ENCODE measurements around the gene PAX4. TPM values are rescaled to one million over a fixed set of nuclear protein-coding genes. Genes with fewer than 3 reads are reported as not detected.

Gene PAX4
- total and polyA plus RNA-seq, 9 of the 15 experiments (the other 6 are each of a cell fraction or from before 2014, with no cell fraction given), result not detected

DNA sequence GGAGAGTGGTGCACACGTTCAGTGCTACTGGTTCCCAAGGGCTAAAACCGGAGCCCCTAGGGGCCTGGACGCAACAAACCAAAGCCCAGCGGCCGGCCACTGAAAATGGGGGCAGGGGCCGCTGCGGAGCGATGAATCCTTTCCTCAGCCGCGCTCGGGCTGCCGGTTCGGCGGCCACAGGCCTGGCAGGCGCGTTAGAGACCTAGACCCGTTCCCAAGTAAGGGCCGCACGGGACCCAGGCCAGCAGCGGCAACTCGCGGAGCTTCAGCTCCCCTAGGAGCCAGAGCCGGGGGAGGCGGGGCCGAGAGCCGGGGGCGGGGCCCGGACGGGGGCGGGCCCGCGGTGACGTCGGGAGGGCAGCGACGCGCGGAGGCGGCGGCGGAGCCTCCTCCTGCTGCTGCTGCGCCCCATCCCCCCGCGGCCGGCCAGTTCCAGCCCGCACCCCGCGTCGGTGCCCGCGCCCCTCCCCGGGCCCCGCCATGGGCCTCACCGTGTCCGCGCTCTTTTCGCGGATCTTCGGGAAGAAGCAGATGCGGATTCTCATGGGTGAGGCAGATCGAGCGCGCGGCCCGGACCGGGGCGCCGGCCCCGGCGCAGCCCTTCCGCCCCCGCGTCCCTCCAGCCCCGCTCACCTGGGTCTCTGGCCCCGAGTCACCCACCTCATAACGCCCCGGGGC is 29.8 kb downstream of the PAX4 start, which contains the start of gene ARF5 (continued):
- TF ChIP-seq, protein P1, sequence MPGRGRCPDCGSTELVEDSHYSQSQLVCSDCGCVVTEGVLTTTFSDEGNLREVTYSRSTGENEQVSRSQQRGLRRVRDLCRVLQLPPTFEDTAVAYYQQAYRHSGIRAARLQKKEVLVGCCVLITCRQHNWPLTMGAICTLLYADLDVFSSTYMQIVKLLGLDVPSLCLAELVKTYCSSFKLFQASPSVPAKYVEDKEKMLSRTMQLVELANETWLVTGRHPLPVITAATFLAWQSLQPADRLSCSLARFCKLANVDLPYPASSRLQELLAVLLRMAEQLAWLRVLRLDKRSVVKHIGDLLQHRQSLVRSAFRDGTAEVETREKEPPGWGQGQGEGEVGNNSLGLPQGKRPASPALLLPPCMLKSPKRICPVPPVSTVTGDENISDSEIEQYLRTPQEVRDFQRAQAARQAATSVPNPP (IDR thresholded peaks at IDR 0.05; ENCODE audit: borderline replicate concordance, insufficient read depth, insufficient read length), result no peak
- TF ChIP-seq NONO (IDR thresholded peaks at IDR 0.05; ENCODE audit: low read depth in 2 of 2, low read length in 1 of 2), result peak in 1 of 2 experiments; percentile 55; a peak in 1 of 4 replicates
- TF ChIP-seq HCFC1 (IDR thresholded peaks at IDR 0.05; ENCODE audit: low read depth, low read length), result peak; percentile 64
- TF ChIP-seq SAFB (IDR thresholded peaks at IDR 0.05; ENCODE audit: borderline replicate concordance, low read depth, low read length), result 0 out of 2 replicates have a peak, but pooled peaks have one; percentile 20
- TF ChIP-seq, protein P2, sequence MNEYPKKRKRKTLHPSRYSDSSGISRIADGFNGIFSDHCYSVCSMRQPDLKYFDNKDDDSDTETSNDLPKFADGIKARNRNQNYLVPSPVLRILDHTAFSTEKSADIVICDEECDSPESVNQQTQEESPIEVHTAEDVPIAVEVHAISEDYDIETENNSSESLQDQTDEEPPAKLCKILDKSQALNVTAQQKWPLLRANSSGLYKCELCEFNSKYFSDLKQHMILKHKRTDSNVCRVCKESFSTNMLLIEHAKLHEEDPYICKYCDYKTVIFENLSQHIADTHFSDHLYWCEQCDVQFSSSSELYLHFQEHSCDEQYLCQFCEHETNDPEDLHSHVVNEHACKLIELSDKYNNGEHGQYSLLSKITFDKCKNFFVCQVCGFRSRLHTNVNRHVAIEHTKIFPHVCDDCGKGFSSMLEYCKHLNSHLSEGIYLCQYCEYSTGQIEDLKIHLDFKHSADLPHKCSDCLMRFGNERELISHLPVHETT (CRISPR knock-in tag; conservative IDR thresholded peaks at IDR 0.05 in 1 of 2, IDR thresholded peaks at IDR 0.05 in 1 of 2), result no peak
- TF ChIP-seq, protein P3, sequence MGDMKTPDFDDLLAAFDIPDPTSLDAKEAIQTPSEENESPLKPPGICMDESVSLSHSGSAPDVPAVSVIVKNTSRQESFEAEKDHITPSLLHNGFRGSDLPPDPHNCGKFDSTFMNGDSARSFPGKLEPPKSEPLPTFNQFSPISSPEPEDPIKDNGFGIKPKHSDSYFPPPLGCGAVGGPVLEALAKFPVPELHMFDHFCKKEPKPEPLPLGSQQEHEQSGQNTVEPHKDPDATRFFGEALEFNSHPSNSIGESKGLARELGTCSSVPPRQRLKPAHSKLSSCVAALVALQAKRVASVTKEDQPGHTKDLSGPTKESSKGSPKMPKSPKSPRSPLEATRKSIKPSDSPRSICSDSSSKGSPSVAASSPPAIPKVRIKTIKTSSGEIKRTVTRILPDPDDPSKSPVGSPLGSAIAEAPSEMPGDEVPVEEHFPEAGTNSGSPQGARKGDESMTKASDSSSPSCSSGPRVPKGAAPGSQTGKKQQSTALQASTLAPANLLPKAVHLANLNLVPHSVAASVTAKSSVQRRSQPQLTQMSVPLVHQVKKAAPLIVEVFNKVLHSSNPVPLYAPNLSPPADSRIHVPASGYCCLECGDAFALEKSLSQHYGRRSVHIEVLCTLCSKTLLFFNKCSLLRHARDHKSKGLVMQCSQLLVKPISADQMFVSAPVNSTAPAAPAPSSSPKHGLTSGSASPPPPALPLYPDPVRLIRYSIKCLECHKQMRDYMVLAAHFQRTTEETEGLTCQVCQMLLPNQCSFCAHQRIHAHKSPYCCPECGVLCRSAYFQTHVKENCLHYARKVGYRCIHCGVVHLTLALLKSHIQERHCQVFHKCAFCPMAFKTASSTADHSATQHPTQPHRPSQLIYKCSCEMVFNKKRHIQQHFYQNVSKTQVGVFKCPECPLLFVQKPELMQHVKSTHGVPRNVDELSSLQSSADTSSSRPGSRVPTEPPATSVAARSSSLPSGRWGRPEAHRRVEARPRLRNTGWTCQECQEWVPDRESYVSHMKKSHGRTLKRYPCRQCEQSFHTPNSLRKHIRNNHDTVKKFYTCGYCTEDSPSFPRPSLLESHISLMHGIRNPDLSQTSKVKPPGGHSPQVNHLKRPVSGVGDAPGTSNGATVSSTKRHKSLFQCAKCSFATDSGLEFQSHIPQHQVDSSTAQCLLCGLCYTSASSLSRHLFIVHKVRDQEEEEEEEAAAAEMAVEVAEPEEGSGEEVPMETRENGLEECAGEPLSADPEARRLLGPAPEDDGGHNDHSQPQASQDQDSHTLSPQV (IDR thresholded peaks at IDR 0.05), result 0 out of 2 replicates have a peak, but pooled peaks have one; percentile 52
- no peak for TF ChIP-seq SRSF1 (IDR thresholded peaks at IDR 0.05; ENCODE audit: low read depth, low read length)
- TF ChIP-seq ELF2 (CRISPR knock-in tag; IDR thresholded peaks at IDR 0.05), result no peak
- TF ChIP-seq, protein P4, sequence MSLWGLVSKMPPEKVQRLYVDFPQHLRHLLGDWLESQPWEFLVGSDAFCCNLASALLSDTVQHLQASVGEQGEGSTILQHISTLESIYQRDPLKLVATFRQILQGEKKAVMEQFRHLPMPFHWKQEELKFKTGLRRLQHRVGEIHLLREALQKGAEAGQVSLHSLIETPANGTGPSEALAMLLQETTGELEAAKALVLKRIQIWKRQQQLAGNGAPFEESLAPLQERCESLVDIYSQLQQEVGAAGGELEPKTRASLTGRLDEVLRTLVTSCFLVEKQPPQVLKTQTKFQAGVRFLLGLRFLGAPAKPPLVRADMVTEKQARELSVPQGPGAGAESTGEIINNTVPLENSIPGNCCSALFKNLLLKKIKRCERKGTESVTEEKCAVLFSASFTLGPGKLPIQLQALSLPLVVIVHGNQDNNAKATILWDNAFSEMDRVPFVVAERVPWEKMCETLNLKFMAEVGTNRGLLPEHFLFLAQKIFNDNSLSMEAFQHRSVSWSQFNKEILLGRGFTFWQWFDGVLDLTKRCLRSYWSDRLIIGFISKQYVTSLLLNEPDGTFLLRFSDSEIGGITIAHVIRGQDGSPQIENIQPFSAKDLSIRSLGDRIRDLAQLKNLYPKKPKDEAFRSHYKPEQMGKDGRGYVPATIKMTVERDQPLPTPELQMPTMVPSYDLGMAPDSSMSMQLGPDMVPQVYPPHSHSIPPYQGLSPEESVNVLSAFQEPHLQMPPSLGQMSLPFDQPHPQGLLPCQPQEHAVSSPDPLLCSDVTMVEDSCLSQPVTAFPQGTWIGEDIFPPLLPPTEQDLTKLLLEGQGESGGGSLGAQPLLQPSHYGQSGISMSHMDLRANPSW (CRISPR knock-in tag; IDR thresholded peaks at IDR 0.05), result no peak
- TF ChIP-seq, protein P5, sequence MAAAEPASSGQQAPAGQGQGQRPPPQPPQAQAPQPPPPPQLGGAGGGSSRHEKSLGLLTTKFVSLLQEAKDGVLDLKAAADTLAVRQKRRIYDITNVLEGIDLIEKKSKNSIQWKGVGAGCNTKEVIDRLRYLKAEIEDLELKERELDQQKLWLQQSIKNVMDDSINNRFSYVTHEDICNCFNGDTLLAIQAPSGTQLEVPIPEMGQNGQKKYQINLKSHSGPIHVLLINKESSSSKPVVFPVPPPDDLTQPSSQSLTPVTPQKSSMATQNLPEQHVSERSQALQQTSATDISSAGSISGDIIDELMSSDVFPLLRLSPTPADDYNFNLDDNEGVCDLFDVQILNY (CRISPR knock-in tag; IDR thresholded peaks at IDR 0.05), result no peak
- no peak for TF ChIP-seq ZNF134 (CRISPR knock-in tag; conservative IDR thresholded peaks at IDR 0.05)
- no peak for TF ChIP-seq ILK (tag; IDR thresholded peaks at IDR 0.05; ENCODE audit: borderline replicate concordance, low read depth)
- no peak for TF ChIP-seq ZNF77 (CRISPR knock-in tag; IDR thresholded peaks at IDR 0.05)

Data from K562 (cell line).